HG02840 (cell line): ENCODE results near the gene POLDIP3.
"Not testable (repeated sequence)": the region's sequence is repeated elsewhere in the genome, so short reads cannot be mapped to it uniquely, and the experiment has no call there.

Source experiments
- ATAC-seq: cut with Tn5 transposase; IDR thresholded peaks from one replicate; pipeline ENCODE4 v1.9.1; 2021; ENCODE audit warnings: mild to moderate bottlenecking, moderate library complexity, moderate number of reproducible peaks; ENCODE audit not compliant: unreplicated experiment, low FRiP score

POLDIP3 gene

GRCh38 chr22:42562684-42563083, 52.0 kb downstream of the POLDIP3 start:
- ATAC-seq, result no peak

GRCh38 chr22:42562279-42562678, 52.4 kb downstream of the POLDIP3 start:
- ATAC-seq, result no peak

GRCh38 chr22:42561856-42562255, 52.8 kb downstream of the POLDIP3 start:
- no peak for ATAC-seq

- ATAC-seq, result no peak
These were observed 53.9 kb downstream of the POLDIP3 start for GRCh38 chr22:42560781-42561180.

- no peak for ATAC-seq
These were observed 54.3 kb downstream of the POLDIP3 start for GRCh38 chr22:42560381-42560780.

GRCh38 chr22:42553475-42554361, 61.0 kb downstream of the POLDIP3 start, which contains the start of gene SERHL2:
Gene SERHL2, plus strand, starts transcription at chr22:42553956. Its CDS starts 65 bp downstream, at chr22:42554021.
- no peak for ATAC-seq

- ATAC-seq, result not testable (repeated sequence)
These were observed 62.4 kb downstream of the POLDIP3 start for GRCh38 chr22:42552294-42552647.

- ATAC-seq, result no peak
These were observed 65.2 kb downstream of the POLDIP3 start for GRCh38 chr22:42549331-42550060.

- no peak for ATAC-seq
These were observed 65.9 kb downstream of the POLDIP3 start for GRCh38 chr22:42548597-42549330.

- not testable (repeated sequence) for ATAC-seq
These were observed 66.6 kb downstream of the POLDIP3 start for GRCh38 chr22:42548126-42548525.

GRCh38 chr22:42547562-42547961, 67.1 kb downstream of the POLDIP3 start:
- ATAC-seq, result no peak

GRCh38 chr22:42544686-42545085, 70.0 kb downstream of the POLDIP3 start:
- no peak for ATAC-seq

- not testable (repeated sequence) for ATAC-seq
These were observed 75.4 kb downstream of the POLDIP3 start for GRCh38 chr22:42539236-42539771.

GRCh38 chr22:42537199-42537831, 77.4 kb downstream of the POLDIP3 start:
- ATAC-seq, result not testable (repeated sequence)

GRCh38 chr22:42536634-42537033, 78.0 kb downstream of the POLDIP3 start:
- ATAC-seq, result not testable (repeated sequence)

- no peak for ATAC-seq
These were observed 78.5 kb downstream of the POLDIP3 start for GRCh38 chr22:42536166-42536565.

GRCh38 chr22:42535082-42535731, 79.5 kb downstream of the POLDIP3 start:
- ATAC-seq, result not testable (repeated sequence)
